K562 (cell line): ENCODE results near the gene SCUBE1.
A peak's percentile ranks its signal among the peaks of the same experiment; 100 is the strongest.

Experiments
- HNRNPL ChIP-seq: fragments of 200-400 bp; formaldehyde crosslinking; IDR thresholded peaks from 2 replicates; pipeline ENCODE4 v1.6.1; 2017; ENCODE audit warnings: low read depth, mild to moderate bottlenecking, low read length
- POLR2A ChIP-seq: fragments of 450-650 bp; conservative IDR thresholded peaks from 2 replicates; pipeline ENCODE4 v1.6.1; 2016
- POLR2AphosphoS5 ChIP-seq: IDR thresholded peaks from 2 replicates; pipeline ENCODE4 v1.6.1; 2011; ENCODE audit warnings: mild to moderate bottlenecking, low read depth, low read length, moderate library complexity; ENCODE audit not compliant: control insufficient read depth, insufficient read depth
- REST ChIP-seq, 2 experiments: fragments of 450-650 bp; formaldehyde crosslinking in 1 of 2; IDR thresholded peaks; 2 replicates each; pipeline versions ENCODE4 v1.4.0 to v1.6.1; 2014 to 2020; ENCODE audit warnings: mild to moderate bottlenecking in 2 of 2, borderline replicate concordance in 1 of 2, low read depth in 1 of 2
- SIX5 ChIP-seq, 2 experiments: IDR thresholded peaks; 2 replicates each; pipeline ENCODE4 v1.6.1; 2011; ENCODE audit warnings: low read length in 2 of 2, borderline replicate concordance in 1 of 2, low read depth in 1 of 2, mild to moderate bottlenecking in 1 of 2, moderate library complexity in 1 of 2; ENCODE audit not compliant: insufficient read depth in 1 of 2
- SMARCB1 ChIP-seq: IDR thresholded peaks from 2 replicates; pipeline ENCODE4 v1.6.1; 2011; ENCODE audit warnings: improper control_type of control experiment, low read depth; ENCODE audit not compliant: insufficient read length
- SP1 ChIP-seq: sonication (generic); formaldehyde crosslinking; IDR thresholded peaks from 2 replicates; pipeline ENCODE4 v1.8.1; 2022; ENCODE audit warnings: mild to moderate bottlenecking, missing genetic modification reagents
- ZEB2 ChIP-seq: fragments of 450-650 bp; IDR thresholded peaks from 2 replicates; pipeline ENCODE4 v1.6.1; 2016
- ZNF589 ChIP-seq: fragments of 200-800 bp; sonication (Bioruptor generic); IDR thresholded peaks from 2 replicates; pipeline ENCODE4 v1.6.1; 2016; ENCODE audit warnings: low read depth, missing genetic modification characterization, missing compliant biosample characterization
- TF ChIP-seq, protein P1 (sequence below), 3 experiments: IDR thresholded peaks in 2 of 3; conservative IDR thresholded peaks in 1 of 3; 2 replicates each; pipeline ENCODE4 v1.5.1; 2011 to 2012; ENCODE audit warnings: low read length in 3 of 3, mild to moderate bottlenecking in 3 of 3, control low read depth in 2 of 3, improper control_type of control experiment in 1 of 3, inconsistent platforms in 1 of 3, low read depth in 1 of 3, mixed read lengths in 1 of 3, moderate library complexity in 1 of 3; ENCODE audit not compliant: insufficient read depth in 2 of 3

DNA sequence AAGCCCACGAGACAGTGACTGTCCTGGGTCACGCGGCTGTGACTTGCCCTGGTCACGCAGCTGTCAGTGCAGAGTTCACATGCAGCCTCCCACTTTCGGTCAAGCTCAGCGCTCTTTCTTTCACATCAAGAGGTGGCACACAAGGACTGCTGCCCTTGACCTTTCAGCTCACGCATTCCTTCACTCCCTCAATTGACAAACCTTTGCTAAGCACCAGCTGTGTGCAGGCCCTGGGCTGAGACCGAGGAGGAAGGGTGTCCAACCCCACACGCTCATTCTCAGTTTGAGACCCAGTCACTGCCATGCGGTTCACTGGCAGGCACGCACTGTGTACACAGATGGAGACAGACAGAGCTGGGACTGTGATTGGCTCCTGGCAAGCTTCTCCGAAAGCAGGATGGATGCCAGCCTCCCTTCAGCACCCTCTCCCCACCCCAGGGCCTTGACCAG, 70.3 kb downstream of the SCUBE1 start:
- TF ChIP-seq SMARCB1 (no peak), POLR2AphosphoS5 (no peak), HNRNPL (no peak), REST (IDR thresholded peaks at IDR 0.05; ENCODE audit: borderline replicate concordance) (no peak), REST (CRISPR knock-in tag; IDR thresholded peaks at IDR 0.05; ENCODE audit: low read depth) (no peak), SIX5 (IDR thresholded peaks at IDR 0.05; ENCODE audit: borderline replicate concordance in 1 of 2, insufficient read depth in 1 of 2, low read depth in 1 of 2, low read length in 2 of 2) (no peak), POLR2A (no peak), ZEB2 (no peak), SP1 (no peak), ZNF589 (CRISPR knock-in tag) (no peak)
- TF ChIP-seq, protein P1, sequence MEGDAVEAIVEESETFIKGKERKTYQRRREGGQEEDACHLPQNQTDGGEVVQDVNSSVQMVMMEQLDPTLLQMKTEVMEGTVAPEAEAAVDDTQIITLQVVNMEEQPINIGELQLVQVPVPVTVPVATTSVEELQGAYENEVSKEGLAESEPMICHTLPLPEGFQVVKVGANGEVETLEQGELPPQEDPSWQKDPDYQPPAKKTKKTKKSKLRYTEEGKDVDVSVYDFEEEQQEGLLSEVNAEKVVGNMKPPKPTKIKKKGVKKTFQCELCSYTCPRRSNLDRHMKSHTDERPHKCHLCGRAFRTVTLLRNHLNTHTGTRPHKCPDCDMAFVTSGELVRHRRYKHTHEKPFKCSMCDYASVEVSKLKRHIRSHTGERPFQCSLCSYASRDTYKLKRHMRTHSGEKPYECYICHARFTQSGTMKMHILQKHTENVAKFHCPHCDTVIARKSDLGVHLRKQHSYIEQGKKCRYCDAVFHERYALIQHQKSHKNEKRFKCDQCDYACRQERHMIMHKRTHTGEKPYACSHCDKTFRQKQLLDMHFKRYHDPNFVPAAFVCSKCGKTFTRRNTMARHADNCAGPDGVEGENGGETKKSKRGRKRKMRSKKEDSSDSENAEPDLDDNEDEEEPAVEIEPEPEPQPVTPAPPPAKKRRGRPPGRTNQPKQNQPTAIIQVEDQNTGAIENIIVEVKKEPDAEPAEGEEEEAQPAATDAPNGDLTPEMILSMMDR (IDR thresholded peaks at IDR 0.05 in 2 of 3, conservative IDR thresholded peaks at IDR 0.05 in 1 of 3; ENCODE audit: insufficient read depth in 2 of 3, low read depth in 1 of 3, low read length in 3 of 3): peak in 2 of 3 experiments; percentile 11 to 28; a peak in 1 of 6 replicates
